OCI-LY1 (cell line): Measurements from ENCODE around the gene TRIM46.

Experiments used
- H2AFZ ChIP-seq: fragments of 200-600 bp; sonication (generic), shearing (Covaris generic); 2 replicates; pipeline ENCODE4 v1.6.0; 2014; ENCODE audit warnings: antibody characterized with exemption, mild to moderate bottlenecking, low read length
- H3F3A ChIP-seq: fragments of 200-600 bp; sonication (generic), shearing (Covaris generic); 2 replicates; pipeline ENCODE4 v1.6.0; 2014; ENCODE audit warnings: mild to moderate bottlenecking, antibody characterized with exemption, low read length, moderate library complexity; ENCODE audit not compliant: insufficient read depth
- H3K27ac ChIP-seq: fragments of 200-600 bp; sonication (generic); 2 replicates; pipeline ENCODE4 v1.5.1; 2014; ENCODE audit warnings: low read length, mixed run types, mild to moderate bottlenecking, low read depth; ENCODE audit not compliant: poor library complexity, severe bottlenecking
- H3K27me3 ChIP-seq: fragments of 200-600 bp; sonication (generic); 2 replicates; pipeline ENCODE4 v1.6.0; 2014; ENCODE audit warnings: antibody characterized with exemption, mild to moderate bottlenecking, low read length, moderate library complexity; ENCODE audit not compliant: insufficient read depth
- H3K36me3 ChIP-seq: fragments of 200-600 bp; sonication (generic); 2 replicates; pipeline ENCODE4 v1.6.1; 2014; ENCODE audit warnings: mild to moderate bottlenecking, antibody characterized with exemption, low read length, moderate library complexity, mixed read lengths; ENCODE audit not compliant: insufficient read depth
- H3K4me1 ChIP-seq: fragments of 200-600 bp; sonication (generic); 2 replicates; pipeline ENCODE4 v1.5.1; 2014; ENCODE audit warnings: mild to moderate bottlenecking, low read length, moderate library complexity; ENCODE audit not compliant: insufficient read depth, severe bottlenecking
- H3K4me2 ChIP-seq: fragments of 200-600 bp; sonication (generic), shearing (Covaris generic); 2 replicates; pipeline ENCODE4 v1.6.1; 2014; ENCODE audit warnings: low read length
- H3K4me3 ChIP-seq: fragments of 200-600 bp; sonication (generic); 2 replicates; pipeline ENCODE4 v1.5.1; 2014; ENCODE audit warnings: low read length, low read depth, mild to moderate bottlenecking, mixed read lengths; ENCODE audit not compliant: poor library complexity, severe bottlenecking
- H3K79me2 ChIP-seq: fragments of 200-600 bp; shearing (Covaris generic); 2 replicates; pipeline ENCODE4 v1.6.1; 2016; ENCODE audit warnings: mixed run types, low read length, mixed read lengths; ENCODE audit not compliant: insufficient read depth
- H3K9ac ChIP-seq: fragments of 200-600 bp; sonication (generic), shearing (Covaris generic); 2 replicates; pipeline ENCODE4 v1.6.1; 2014; ENCODE audit warnings: mild to moderate bottlenecking, low read length, mixed read lengths
- H3K9me2 ChIP-seq: fragments of 200-600 bp; sonication (generic), shearing (Covaris generic); 2 replicates; pipeline ENCODE4 v1.6.1; 2014; ENCODE audit warnings: low read depth, mild to moderate bottlenecking, low read length, mixed read lengths
- H3K9me3 ChIP-seq: fragments of 200-600 bp; shearing (Covaris generic); 2 replicates; pipeline ENCODE4 v1.6.1; 2014; ENCODE audit warnings: low read length, mixed read lengths
- H4K20me1 ChIP-seq: fragments of 200-600 bp; sonication (generic), shearing (Covaris generic); 2 replicates; pipeline ENCODE4 v1.6.0; 2016; ENCODE audit warnings: mild to moderate bottlenecking, low read length; ENCODE audit not compliant: insufficient read depth
- EZH2 ChIP-seq: fragments of 200-600 bp; sonication (generic), shearing (Covaris generic); IDR thresholded peaks from 2 replicates; pipeline ENCODE4 v1.8.0; 2017; ENCODE audit warnings: borderline replicate concordance, mixed run types, mild to moderate bottlenecking, antibody characterized with exemption, low read length, moderate library complexity, mixed read lengths
- TF ChIP-seq, protein P1 (sequence below): fragments of 200-600 bp; sonication (generic), shearing (Covaris generic); IDR thresholded peaks from 2 replicates; pipeline ENCODE4 v1.5.1; 2017; ENCODE audit warnings: mild to moderate bottlenecking, antibody characterized with exemption, low read length, moderate library complexity, mixed read lengths

TRIM46 gene

DNA sequence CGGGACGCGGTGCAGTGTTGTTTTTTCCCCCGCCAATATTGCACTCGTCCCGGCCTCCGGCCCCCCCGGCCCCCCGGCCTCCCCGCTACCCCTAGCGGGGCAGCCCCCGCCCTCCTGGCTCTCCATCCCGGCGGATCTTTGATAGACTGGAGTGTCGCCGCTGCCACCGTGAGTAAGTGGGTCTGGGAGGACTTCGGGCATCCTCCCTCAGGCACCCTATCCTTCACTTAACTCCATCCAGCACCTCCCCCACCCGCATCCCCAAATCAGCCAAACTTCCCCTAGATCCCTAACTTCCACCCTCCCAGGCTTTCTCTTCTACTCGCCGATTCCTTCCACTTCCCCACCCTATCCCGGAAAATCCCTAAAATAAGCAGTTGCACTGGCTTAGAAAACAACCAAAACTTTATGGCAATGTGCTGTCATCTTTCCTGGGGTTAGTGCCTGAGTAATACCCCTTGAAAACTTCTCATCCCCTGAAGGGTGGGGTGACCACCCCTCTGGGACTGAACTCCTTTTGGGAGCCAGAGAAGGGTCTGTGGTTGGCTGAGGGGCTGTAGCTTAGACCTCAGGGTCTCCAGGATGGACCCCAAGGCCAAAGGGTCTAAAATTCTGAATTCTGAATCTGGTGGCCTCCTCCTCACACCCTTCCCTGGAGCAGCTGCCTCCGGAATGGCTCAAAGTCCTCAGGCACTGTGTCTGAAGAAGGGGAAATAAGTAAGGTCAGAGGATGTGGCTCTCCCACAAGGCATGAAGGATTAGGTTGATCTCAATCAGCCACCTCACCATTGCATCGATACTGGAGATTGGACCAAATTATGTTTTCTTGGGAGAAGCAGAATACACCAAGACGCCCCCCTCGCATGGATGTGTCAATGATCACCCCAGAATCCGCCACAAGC, 21.8 kb downstream of the TRIM46 start:
- H3K9me3 ChIP-seq: no peaks in the 10 kb centered on the region
- H3K4me1 ChIP-seq: peaks cover 21% of the 10 kb centered on the region
- H3K79me2 ChIP-seq: no peaks in the 10 kb centered on the region
- no peak overlapping the region for H3K27ac ChIP-seq
- H3K27me3 ChIP-seq: no peaks in the 10 kb centered on the region
- H3F3A ChIP-seq: no peaks in the 10 kb centered on the region
- no peak overlapping the region for H2AFZ ChIP-seq
- H3K4me3 ChIP-seq: peak overlapping the region; percentile 64
- TF ChIP-seq EZH2: no peak
- TF ChIP-seq, protein P1, sequence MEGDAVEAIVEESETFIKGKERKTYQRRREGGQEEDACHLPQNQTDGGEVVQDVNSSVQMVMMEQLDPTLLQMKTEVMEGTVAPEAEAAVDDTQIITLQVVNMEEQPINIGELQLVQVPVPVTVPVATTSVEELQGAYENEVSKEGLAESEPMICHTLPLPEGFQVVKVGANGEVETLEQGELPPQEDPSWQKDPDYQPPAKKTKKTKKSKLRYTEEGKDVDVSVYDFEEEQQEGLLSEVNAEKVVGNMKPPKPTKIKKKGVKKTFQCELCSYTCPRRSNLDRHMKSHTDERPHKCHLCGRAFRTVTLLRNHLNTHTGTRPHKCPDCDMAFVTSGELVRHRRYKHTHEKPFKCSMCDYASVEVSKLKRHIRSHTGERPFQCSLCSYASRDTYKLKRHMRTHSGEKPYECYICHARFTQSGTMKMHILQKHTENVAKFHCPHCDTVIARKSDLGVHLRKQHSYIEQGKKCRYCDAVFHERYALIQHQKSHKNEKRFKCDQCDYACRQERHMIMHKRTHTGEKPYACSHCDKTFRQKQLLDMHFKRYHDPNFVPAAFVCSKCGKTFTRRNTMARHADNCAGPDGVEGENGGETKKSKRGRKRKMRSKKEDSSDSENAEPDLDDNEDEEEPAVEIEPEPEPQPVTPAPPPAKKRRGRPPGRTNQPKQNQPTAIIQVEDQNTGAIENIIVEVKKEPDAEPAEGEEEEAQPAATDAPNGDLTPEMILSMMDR: no peak
- no peaks in the 10 kb centered on the region for H3K9me2 ChIP-seq
- H3K36me3 ChIP-seq: no peaks in the 10 kb centered on the region
- H4K20me1 ChIP-seq: no peaks in the 10 kb centered on the region
- H3K4me2 ChIP-seq: no peak overlapping the region
- no peak overlapping the region for H3K9ac ChIP-seq

DNA sequence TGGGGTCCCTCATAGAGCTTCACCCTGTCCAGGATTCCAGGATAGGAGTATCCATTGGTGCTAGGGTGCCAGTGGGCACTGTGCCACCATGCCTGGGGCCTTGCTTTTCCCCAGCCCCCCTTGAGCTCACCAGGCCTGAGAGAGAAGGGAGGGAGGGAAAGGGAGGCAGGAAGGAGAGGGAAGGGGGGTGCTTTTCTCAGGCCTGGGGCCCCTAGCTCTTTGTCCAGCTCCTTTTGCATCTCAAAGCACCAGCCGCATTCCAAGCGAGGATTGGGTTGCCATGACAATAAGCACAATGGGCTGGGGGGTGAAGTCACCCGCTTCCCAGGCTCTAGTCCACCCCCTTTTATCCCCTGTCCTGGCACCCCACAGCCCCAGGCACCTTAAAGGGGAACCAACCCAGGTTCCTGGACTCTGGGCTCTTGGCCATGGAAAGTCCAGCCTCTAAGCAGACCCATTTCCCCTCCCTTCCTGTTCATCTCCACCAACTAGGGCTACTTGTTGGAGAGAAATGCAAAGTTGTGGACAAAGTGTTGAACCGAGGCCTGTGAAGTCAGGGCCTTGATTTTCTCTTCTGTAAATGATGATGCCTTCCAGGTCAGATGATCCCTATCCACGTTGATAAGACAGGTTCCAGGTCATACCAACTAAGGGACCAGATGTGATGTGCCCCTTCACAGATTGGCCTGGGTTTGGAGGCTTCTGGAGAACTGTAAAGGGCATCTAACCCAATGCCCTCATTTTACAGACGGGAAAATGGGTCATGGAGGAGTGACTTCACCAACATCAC, 22.6 kb downstream of the TRIM46 start:
- H2AFZ ChIP-seq: no peak overlapping the region
- H3K4me2 ChIP-seq: no peak overlapping the region
- no peaks in the 10 kb centered on the region for H3F3A ChIP-seq
- no peak overlapping the region for H3K4me3 ChIP-seq
- no peak overlapping the region for H3K9ac ChIP-seq
- peaks cover 21% of the 10 kb centered on the region for H3K4me1 ChIP-seq
- H3K27ac ChIP-seq: no peak overlapping the region
- no peaks in the 10 kb centered on the region for H4K20me1 ChIP-seq
- no peaks in the 10 kb centered on the region for H3K36me3 ChIP-seq
- no peaks in the 10 kb centered on the region for H3K9me3 ChIP-seq
- H3K79me2 ChIP-seq: no peaks in the 10 kb centered on the region
- no peak for TF ChIP-seq EZH2
- TF ChIP-seq, protein P1: no peak
- H3K27me3 ChIP-seq: no peaks in the 10 kb centered on the region; the same call in 1 of the 2 replicates
- H3K9me2 ChIP-seq: no peaks in the 10 kb centered on the region

DNA sequence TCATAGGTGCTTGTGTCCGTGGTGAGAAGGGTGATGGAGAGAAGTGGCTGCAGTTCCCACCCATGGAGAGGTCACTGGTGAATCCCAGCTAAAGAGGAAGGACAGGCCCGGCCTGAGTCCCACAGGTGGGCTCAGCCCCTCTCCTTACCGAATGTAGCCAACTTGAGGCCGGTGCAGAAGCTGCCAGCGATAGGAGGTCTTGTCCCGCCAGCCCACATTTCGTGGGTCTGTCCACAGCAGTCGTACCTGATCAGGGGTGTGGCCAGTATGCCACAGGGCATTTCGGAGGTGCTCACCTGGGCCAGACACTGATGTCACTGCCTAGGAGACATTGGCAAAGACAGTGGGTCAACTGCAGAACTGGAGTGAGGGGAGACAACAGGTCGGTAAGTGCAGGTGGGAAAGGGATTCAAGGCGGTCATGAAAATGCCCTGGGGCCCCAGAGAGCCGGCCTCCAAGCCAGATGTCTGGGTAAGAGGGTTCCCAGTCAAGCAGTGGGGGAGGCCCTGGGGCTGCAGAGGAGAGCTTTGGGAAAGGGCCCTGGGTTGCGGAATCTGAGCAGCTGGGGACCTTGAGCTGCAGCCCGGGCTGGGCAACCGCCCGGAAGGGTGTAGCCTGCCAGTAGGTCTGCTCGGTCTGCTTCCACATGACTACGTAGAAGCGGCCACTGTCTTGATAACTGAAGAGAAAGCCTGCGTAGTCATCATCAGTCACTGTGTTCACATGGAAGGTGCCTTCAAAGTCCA, 23.4 kb downstream of the TRIM46 start:
- Histone ChIP-seq H3K79me2 (no peaks in the 10 kb centered on the region), H3K4me2 (no peak overlapping the region), H3F3A (no peaks in the 10 kb centered on the region), H3K9me3 (no peaks in the 10 kb centered on the region), H3K4me1 (peaks cover 21% of the 10 kb centered on the region), H3K4me3 (no peak overlapping the region), H2AFZ (no peak overlapping the region), H3K27ac (no peak overlapping the region), H3K27me3 (no peaks in the 10 kb centered on the region; the same call in 1 of the 2 replicates), H4K20me1 (no peaks in the 10 kb centered on the region), H3K9ac (no peak overlapping the region), H3K9me2 (no peaks in the 10 kb centered on the region), H3K36me3 (no peaks in the 10 kb centered on the region)
- TF ChIP-seq, protein P1: no peak
- TF ChIP-seq EZH2: no peak
